DLD1 (cell line): ENCODE data around the gene OR10A3.
"Not testable (repeated sequence)": the region's sequence is repeated elsewhere in the genome, so short reads cannot be mapped to it uniquely, and the experiment has no call there.

Experiments used
- in situ Hi-C: cut with HindIII; loops from 2 replicates; pipeline ENCODE4 v1.10.0; 2017; ENCODE audit warnings: low sequenced_read_pairs

OR10A3 gene

GRCh38 chr11:7941608-7942007 lies at the start of gene OR10A3:
Gene OR10A3, minus strand, starts transcription at chr11:7941708. Its CDS starts 2,188 bp downstream, at chr11:7939520.
- in situ Hi-C loops: no loop called here

- in situ Hi-C loops: not testable (repeated sequence)
Measured at GRCh38 chr11:7987560-7987883, 46.0 kb upstream of the OR10A3 start.

- in situ Hi-C loops: no loop called here
Measured at GRCh38 chr11:7986768-7987559, 45.5 kb upstream of the OR10A3 start, which contains the start of gene EIF3F. Gene EIF3F, plus strand, starts transcription at chr11:7987337. Its CDS starts 16 bp downstream, at chr11:7987353.

- in situ Hi-C loops: no loop called here
Measured at GRCh38 chr11:7983832-7984590, 42.5 kb upstream of the OR10A3 start.

- in situ Hi-C loops: no loop called here
Measured at GRCh38 chr11:7982582-7983119, 41.1 kb upstream of the OR10A3 start.

GRCh38 chr11:7981619-7982157 lies 40.2 kb upstream of the OR10A3 start:
- in situ Hi-C loops: no loop called here

GRCh38 chr11:7977232-7977917 lies 35.9 kb upstream of the OR10A3 start:
- in situ Hi-C loops: loop anchor here (5.0 kb wide), 1 partner anchor 85 kb away; no protein-coding TSS in a partner anchor

- in situ Hi-C loops: loop anchor here (5.0 kb wide), 1 partner anchor 82 kb away; no protein-coding TSS in a partner anchor
Measured at GRCh38 chr11:7974668-7975067, 33.2 kb upstream of the OR10A3 start.

GRCh38 chr11:7973011-7973410 lies 31.5 kb upstream of the OR10A3 start:
- in situ Hi-C loops: no loop called here

- in situ Hi-C loops: no loop called here
Measured at GRCh38 chr11:7971846-7972245, 30.3 kb upstream of the OR10A3 start.

GRCh38 chr11:7969756-7970646 lies 28.5 kb upstream of the OR10A3 start:
- in situ Hi-C loops: no loop called here

GRCh38 chr11:7968686-7969085 lies 27.2 kb upstream of the OR10A3 start:
- in situ Hi-C loops: no loop called here

GRCh38 chr11:7967826-7968225 lies 26.3 kb upstream of the OR10A3 start:
- in situ Hi-C loops: no loop called here

GRCh38 chr11:7967097-7967496 lies 25.6 kb upstream of the OR10A3 start:
- in situ Hi-C loops: no loop called here

- in situ Hi-C loops: no loop called here
Measured at GRCh38 chr11:7965386-7965785, 23.9 kb upstream of the OR10A3 start, which contains the start of gene NLRP10. Gene NLRP10, minus strand, starts transcription at chr11:7965447. Its CDS starts 1,952 bp downstream, at chr11:7963495.

GRCh38 chr11:7964873-7965272 lies 23.4 kb upstream of the OR10A3 start:
- in situ Hi-C loops: no loop called here

- in situ Hi-C loops: no loop called here
Measured at GRCh38 chr11:7964261-7964660, 22.8 kb upstream of the OR10A3 start.

- in situ Hi-C loops: no loop called here
Measured at GRCh38 chr11:7955191-7955590, 13.7 kb upstream of the OR10A3 start.

- in situ Hi-C loops: no loop called here
Measured at GRCh38 chr11:7949934-7950333, 8.4 kb upstream of the OR10A3 start.

GRCh38 chr11:7944123-7944522 lies 2.6 kb upstream of the OR10A3 start:
- in situ Hi-C loops: no loop called here
